Measurements from ENCODE around the gene DNAH14.

The DNAH14 gene

GRCh38 chr1:225427235-225428067, 498.0 kb downstream of the DNAH14 start, which contains the start of gene LBR (continued):
- TF ChIP-seq ZNF510 (tag by site-specific recombination; IDR thresholded peaks at IDR 0.05; ENCODE audit: insufficient replicate concordance) = peak; percentile 30
- no peak for TF ChIP-seq HOXD13 (CRISPR knock-in tag; IDR thresholded peaks at IDR 0.05; ENCODE audit: borderline replicate concordance)
- TF ChIP-seq INSM2 (tag by site-specific recombination; IDR thresholded peaks at IDR 0.05) = no peak
- TF ChIP-seq GLIS1 (tag by site-specific recombination; IDR thresholded peaks at IDR 0.05) = no peak
- TF ChIP-seq ZNF701 (tag by site-specific recombination; IDR thresholded peaks at IDR 0.05) = no peak
- TF ChIP-seq ZNF223 (tag by site-specific recombination; IDR thresholded peaks at IDR 0.05) = no peak
- no peak for TF ChIP-seq ZNF571 (tag by site-specific recombination; IDR thresholded peaks at IDR 0.05)
- no peak for TF ChIP-seq PRDM1 (tag by site-specific recombination; IDR thresholded peaks at IDR 0.05)
- no peak; the same call in 1 of the 2 replicates for TF ChIP-seq HIC1 (tag by site-specific recombination; IDR thresholded peaks at IDR 0.05)
- no peak for TF ChIP-seq ZNF16 (tag by site-specific recombination; IDR thresholded peaks at IDR 0.05; ENCODE audit: low read depth)
- no peak for TF ChIP-seq ZNF155 (tag by site-specific recombination; IDR thresholded peaks at IDR 0.05)
- TF ChIP-seq ZFP37 (tag by site-specific recombination; IDR thresholded peaks at IDR 0.05) = peak; percentile 61; the same call in 1 of the 2 replicates
- no peak for TF ChIP-seq ZNF48 (tag by site-specific recombination; IDR thresholded peaks at IDR 0.05)
- TF ChIP-seq ZIC2 (tag by site-specific recombination; IDR thresholded peaks at IDR 0.05) = no peak
- peak; percentile 14; the same call in 1 of the 2 replicates for TF ChIP-seq ZNF138 (tag by site-specific recombination; IDR thresholded peaks at IDR 0.05; ENCODE audit: borderline replicate concordance)
- no peak; the same call in none of the 2 replicates for TF ChIP-seq ZNF76 (tag by site-specific recombination; IDR thresholded peaks at IDR 0.05; ENCODE audit: borderline replicate concordance, low read depth)
- TF ChIP-seq MZF1 (tag by site-specific recombination; IDR thresholded peaks at IDR 0.05; ENCODE audit: borderline replicate concordance) = no peak
- peak; percentile 60; the same call in 1 of the 2 replicates for TF ChIP-seq ZNF37A (tag by site-specific recombination; IDR thresholded peaks at IDR 0.05)
- TF ChIP-seq ZNF274 (IDR thresholded peaks at IDR 0.05; ENCODE audit: low read length) = no peak
- no peak for TF ChIP-seq ZNF274 (tag by site-specific recombination; IDR thresholded peaks at IDR 0.05; ENCODE audit: borderline replicate concordance)
- no peak for TF ChIP-seq ZNF785 (tag by site-specific recombination; IDR thresholded peaks at IDR 0.05)
- TF ChIP-seq ZNF529 (tag by site-specific recombination; IDR thresholded peaks at IDR 0.05; ENCODE audit: insufficient replicate concordance) = no peak
- peak; percentile 80; the same call in 1 of the 2 replicates for TF ChIP-seq ZNF626 (tag by site-specific recombination; IDR thresholded peaks at IDR 0.05)
- TF ChIP-seq, protein P1, sequence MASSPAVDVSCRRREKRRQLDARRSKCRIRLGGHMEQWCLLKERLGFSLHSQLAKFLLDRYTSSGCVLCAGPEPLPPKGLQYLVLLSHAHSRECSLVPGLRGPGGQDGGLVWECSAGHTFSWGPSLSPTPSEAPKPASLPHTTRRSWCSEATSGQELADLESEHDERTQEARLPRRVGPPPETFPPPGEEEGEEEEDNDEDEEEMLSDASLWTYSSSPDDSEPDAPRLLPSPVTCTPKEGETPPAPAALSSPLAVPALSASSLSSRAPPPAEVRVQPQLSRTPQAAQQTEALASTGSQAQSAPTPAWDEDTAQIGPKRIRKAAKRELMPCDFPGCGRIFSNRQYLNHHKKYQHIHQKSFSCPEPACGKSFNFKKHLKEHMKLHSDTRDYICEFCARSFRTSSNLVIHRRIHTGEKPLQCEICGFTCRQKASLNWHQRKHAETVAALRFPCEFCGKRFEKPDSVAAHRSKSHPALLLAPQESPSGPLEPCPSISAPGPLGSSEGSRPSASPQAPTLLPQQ (tag by site-specific recombination; IDR thresholded peaks at IDR 0.05) = no peak
- no peak for TF ChIP-seq ZNF830 (tag by site-specific recombination; IDR thresholded peaks at IDR 0.05; ENCODE audit: low read depth)
- TF ChIP-seq SCRT1 (tag by site-specific recombination; IDR thresholded peaks at IDR 0.05; ENCODE audit: borderline replicate concordance) = no peak
- TF ChIP-seq ZNF670 (tag by site-specific recombination; IDR thresholded peaks at IDR 0.05; ENCODE audit: low read depth) = no peak
- TF ChIP-seq SP2 (tag by site-specific recombination; IDR thresholded peaks at IDR 0.05) = peak; percentile 37
- no peak for TF ChIP-seq ZBTB21 (tag by site-specific recombination; IDR thresholded peaks at IDR 0.05)
- TF ChIP-seq ZSCAN23 (tag by site-specific recombination; IDR thresholded peaks at IDR 0.05) = no peak; the same call in 1 of the 2 replicates
- TF ChIP-seq, protein P2, sequence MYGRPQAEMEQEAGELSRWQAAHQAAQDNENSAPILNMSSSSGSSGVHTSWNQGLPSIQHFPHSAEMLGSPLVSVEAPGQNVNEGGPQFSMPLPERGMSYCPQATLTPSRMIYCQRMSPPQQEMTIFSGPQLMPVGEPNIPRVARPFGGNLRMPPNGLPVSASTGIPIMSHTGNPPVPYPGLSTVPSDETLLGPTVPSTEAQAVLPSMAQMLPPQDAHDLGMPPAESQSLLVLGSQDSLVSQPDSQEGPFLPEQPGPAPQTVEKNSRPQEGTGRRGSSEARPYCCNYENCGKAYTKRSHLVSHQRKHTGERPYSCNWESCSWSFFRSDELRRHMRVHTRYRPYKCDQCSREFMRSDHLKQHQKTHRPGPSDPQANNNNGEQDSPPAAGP (tag by site-specific recombination; IDR thresholded peaks at IDR 0.05) = no peak
- TF ChIP-seq, protein P3, sequence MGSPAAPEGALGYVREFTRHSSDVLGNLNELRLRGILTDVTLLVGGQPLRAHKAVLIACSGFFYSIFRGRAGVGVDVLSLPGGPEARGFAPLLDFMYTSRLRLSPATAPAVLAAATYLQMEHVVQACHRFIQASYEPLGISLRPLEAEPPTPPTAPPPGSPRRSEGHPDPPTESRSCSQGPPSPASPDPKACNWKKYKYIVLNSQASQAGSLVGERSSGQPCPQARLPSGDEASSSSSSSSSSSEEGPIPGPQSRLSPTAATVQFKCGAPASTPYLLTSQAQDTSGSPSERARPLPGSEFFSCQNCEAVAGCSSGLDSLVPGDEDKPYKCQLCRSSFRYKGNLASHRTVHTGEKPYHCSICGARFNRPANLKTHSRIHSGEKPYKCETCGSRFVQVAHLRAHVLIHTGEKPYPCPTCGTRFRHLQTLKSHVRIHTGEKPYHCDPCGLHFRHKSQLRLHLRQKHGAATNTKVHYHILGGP (tag by site-specific recombination; IDR thresholded peaks at IDR 0.05) = no peak
- no peak for TF ChIP-seq ZBTB17 (tag by site-specific recombination; IDR thresholded peaks at IDR 0.05)
- no peak for TF ChIP-seq REPIN1 (tag by site-specific recombination; IDR thresholded peaks at IDR 0.05; ENCODE audit: low read depth)
